SK-N-SH treated with all-trans-retinoic acid at 6 μM for 48 hours (cell line): ENCODE results near the gene TRIM65.

ENCODE experiments used
- ATAC-seq: fragments of 200-7000 bp; cut with Tn5 transposase; 3 replicates; pipeline ENCODE4 v1.9.1; 2020; ENCODE audit warnings: mild to moderate bottlenecking, moderate library complexity
- ARNTL ChIP-seq: fragments of 450-650 bp; formaldehyde crosslinking; IDR thresholded peaks from 2 replicates; pipeline ENCODE4 v1.5.0; 2020; ENCODE audit warnings: low read depth, mild to moderate bottlenecking, moderate library complexity, borderline replicate concordance
- BACH2 ChIP-seq: fragments of 250-450 bp; sonication (Bioruptor Pico); IDR thresholded peaks from 2 replicates; pipeline ENCODE4 v1.9.0; 2021; ENCODE audit warnings: mild to moderate bottlenecking, borderline replicate concordance
- CSDC2 ChIP-seq: fragments of 250-450 bp; sonication (Bioruptor Pico); IDR thresholded peaks from 2 replicates; pipeline ENCODE4 v1.5.0; 2020; ENCODE audit warnings: mild to moderate bottlenecking, moderate library complexity
- ESRRG ChIP-seq: fragments of 250-450 bp; sonication (Bioruptor Pico); IDR thresholded peaks from 2 replicates; pipeline ENCODE4 v1.6.1; 2021; ENCODE audit warnings: mild to moderate bottlenecking
- GLIS3 ChIP-seq: fragments of 250-450 bp; sonication (Bioruptor Pico); IDR thresholded peaks from 2 replicates; pipeline ENCODE4 v1.5.0; 2020; ENCODE audit warnings: mild to moderate bottlenecking, moderate library complexity
- ISL1 ChIP-seq: fragments of 250-450 bp; sonication (Bioruptor Pico); IDR thresholded peaks from 2 replicates; pipeline ENCODE4 v2.1.2; 2022; ENCODE audit warnings: mild to moderate bottlenecking, moderate library complexity
- OSR1 ChIP-seq: fragments of 250-450 bp; sonication (Bioruptor Pico); IDR thresholded peaks from 2 replicates; pipeline ENCODE4 v1.8.0; 2022; ENCODE audit warnings: moderate library complexity, mild to moderate bottlenecking, inconsistent platforms
- PPARA ChIP-seq: fragments of 250-450 bp; sonication (Bioruptor Pico); IDR thresholded peaks from 2 replicates; pipeline ENCODE4 v1.5.0; 2020; ENCODE audit warnings: mild to moderate bottlenecking, borderline replicate concordance
- RARB ChIP-seq: fragments of 250-450 bp; sonication (Bioruptor Pico); IDR thresholded peaks from 2 replicates; pipeline ENCODE4 v1.8.0; 2021; ENCODE audit warnings: mild to moderate bottlenecking, moderate library complexity
- SNAI2 ChIP-seq: fragments of 250-450 bp; sonication (Bioruptor Pico); IDR thresholded peaks from 2 replicates; pipeline ENCODE4 v1.5.0; 2020; ENCODE audit warnings: mild to moderate bottlenecking, moderate library complexity
- TCF4 ChIP-seq: fragments of 250-450 bp; sonication (Bioruptor Pico); IDR thresholded peaks from 2 replicates; pipeline ENCODE4 v1.8.0; 2021; ENCODE audit warnings: mild to moderate bottlenecking, moderate library complexity, borderline replicate concordance
- TOX ChIP-seq: fragments of 250-450 bp; sonication (Bioruptor Pico); IDR thresholded peaks from 2 replicates; pipeline ENCODE4 v1.8.0; 2021; ENCODE audit warnings: mild to moderate bottlenecking, moderate library complexity, borderline replicate concordance
- ZFP3 ChIP-seq: fragments of 250-450 bp; sonication (Bioruptor Pico); IDR thresholded peaks from 2 replicates; pipeline ENCODE4 v1.5.0; 2020; ENCODE audit warnings: mild to moderate bottlenecking, moderate library complexity
- ZFP30 ChIP-seq: fragments of 450-650 bp; formaldehyde crosslinking; IDR thresholded peaks from 2 replicates; pipeline ENCODE4 v1.5.0; 2022; ENCODE audit warnings: mild to moderate bottlenecking, moderate library complexity
- ZNF70 ChIP-seq: fragments of 450-650 bp; formaldehyde crosslinking; IDR thresholded peaks from 2 replicates; pipeline ENCODE4 v1.5.0; 2020; ENCODE audit warnings: mild to moderate bottlenecking, moderate library complexity
- ZNF8 ChIP-seq: fragments of 450-650 bp; formaldehyde crosslinking; IDR thresholded peaks from 2 replicates; pipeline ENCODE4 v1.5.0; 2020; ENCODE audit warnings: mild to moderate bottlenecking, moderate library complexity
- TF ChIP-seq, protein P1 (sequence below): fragments of 250-450 bp; sonication (Bioruptor Pico); IDR thresholded peaks from 2 replicates; pipeline ENCODE4 v1.5.0; 2020; ENCODE audit warnings: mild to moderate bottlenecking, moderate library complexity
- TF ChIP-seq, protein P2 (sequence below): fragments of 250-450 bp; sonication (Bioruptor Pico); IDR thresholded peaks from 2 replicates; pipeline ENCODE4 v1.8.0; 2021; ENCODE audit warnings: low read depth, mild to moderate bottlenecking, moderate library complexity, borderline replicate concordance
- TF ChIP-seq, protein P3 (sequence below): fragments of 250-450 bp; sonication (Bioruptor Pico); IDR thresholded peaks from 2 replicates; pipeline ENCODE4 v1.5.1; 2021; ENCODE audit warnings: mild to moderate bottlenecking, moderate library complexity
- TF ChIP-seq, protein P4 (sequence below): fragments of 250-450 bp; sonication (Bioruptor Pico); IDR thresholded peaks from 2 replicates; pipeline ENCODE4 v1.5.1; 2020; ENCODE audit warnings: low read depth, mild to moderate bottlenecking, moderate library complexity

Gene TRIM65

DNA sequence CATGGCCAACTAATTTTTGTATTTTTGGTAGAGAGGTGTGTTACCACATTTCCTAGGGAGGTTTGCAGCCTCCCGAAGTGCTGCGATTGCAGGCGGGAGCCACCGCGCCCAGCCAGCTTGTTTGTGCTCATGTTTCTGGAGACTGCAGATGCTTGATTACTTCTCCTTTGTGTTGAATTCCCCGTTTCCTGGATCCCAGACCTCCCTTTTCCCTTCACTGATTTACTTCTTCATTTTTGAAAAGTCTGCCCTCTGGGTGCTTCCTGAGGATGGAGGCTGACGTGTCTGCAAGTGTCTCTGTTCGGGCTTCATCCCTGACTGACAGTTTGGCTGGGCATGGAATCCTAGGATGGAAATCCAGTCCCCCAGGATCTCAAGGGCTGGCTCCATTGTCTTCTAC lies 11.3 kb downstream of the TRIM65 start:
- no peak for TF ChIP-seq ESRRG (CRISPR knock-in tag)
- TF ChIP-seq, protein P1, sequence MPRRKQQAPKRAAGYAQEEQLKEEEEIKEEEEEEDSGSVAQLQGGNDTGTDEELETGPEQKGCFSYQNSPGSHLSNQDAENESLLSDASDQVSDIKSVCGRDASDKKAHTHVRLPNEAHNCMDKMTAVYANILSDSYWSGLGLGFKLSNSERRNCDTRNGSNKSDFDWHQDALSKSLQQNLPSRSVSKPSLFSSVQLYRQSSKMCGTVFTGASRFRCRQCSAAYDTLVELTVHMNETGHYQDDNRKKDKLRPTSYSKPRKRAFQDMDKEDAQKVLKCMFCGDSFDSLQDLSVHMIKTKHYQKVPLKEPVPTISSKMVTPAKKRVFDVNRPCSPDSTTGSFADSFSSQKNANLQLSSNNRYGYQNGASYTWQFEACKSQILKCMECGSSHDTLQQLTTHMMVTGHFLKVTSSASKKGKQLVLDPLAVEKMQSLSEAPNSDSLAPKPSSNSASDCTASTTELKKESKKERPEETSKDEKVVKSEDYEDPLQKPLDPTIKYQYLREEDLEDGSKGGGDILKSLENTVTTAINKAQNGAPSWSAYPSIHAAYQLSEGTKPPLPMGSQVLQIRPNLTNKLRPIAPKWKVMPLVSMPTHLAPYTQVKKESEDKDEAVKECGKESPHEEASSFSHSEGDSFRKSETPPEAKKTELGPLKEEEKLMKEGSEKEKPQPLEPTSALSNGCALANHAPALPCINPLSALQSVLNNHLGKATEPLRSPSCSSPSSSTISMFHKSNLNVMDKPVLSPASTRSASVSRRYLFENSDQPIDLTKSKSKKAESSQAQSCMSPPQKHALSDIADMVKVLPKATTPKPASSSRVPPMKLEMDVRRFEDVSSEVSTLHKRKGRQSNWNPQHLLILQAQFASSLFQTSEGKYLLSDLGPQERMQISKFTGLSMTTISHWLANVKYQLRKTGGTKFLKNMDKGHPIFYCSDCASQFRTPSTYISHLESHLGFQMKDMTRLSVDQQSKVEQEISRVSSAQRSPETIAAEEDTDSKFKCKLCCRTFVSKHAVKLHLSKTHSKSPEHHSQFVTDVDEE (CRISPR knock-in tag), result no peak
- no peak for TF ChIP-seq RARB (CRISPR knock-in tag)
- no peak for TF ChIP-seq PPARA (CRISPR knock-in tag)
- TF ChIP-seq, protein P2, sequence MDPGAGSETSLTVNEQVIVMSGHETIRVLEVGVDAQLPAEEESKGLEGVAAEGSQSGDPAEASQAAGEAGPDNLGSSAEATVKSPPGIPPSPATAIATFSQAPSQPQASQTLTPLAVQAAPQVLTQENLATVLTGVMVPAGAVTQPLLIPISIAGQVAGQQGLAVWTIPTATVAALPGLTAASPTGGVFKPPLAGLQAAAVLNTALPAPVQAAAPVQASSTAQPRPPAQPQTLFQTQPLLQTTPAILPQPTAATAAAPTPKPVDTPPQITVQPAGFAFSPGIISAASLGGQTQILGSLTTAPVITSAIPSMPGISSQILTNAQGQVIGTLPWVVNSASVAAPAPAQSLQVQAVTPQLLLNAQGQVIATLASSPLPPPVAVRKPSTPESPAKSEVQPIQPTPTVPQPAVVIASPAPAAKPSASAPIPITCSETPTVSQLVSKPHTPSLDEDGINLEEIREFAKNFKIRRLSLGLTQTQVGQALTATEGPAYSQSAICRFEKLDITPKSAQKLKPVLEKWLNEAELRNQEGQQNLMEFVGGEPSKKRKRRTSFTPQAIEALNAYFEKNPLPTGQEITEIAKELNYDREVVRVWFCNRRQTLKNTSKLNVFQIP (CRISPR knock-in tag), result no peak
- TF ChIP-seq ZFP30 (CRISPR knock-in tag), result no peak
- TF ChIP-seq, protein P3, sequence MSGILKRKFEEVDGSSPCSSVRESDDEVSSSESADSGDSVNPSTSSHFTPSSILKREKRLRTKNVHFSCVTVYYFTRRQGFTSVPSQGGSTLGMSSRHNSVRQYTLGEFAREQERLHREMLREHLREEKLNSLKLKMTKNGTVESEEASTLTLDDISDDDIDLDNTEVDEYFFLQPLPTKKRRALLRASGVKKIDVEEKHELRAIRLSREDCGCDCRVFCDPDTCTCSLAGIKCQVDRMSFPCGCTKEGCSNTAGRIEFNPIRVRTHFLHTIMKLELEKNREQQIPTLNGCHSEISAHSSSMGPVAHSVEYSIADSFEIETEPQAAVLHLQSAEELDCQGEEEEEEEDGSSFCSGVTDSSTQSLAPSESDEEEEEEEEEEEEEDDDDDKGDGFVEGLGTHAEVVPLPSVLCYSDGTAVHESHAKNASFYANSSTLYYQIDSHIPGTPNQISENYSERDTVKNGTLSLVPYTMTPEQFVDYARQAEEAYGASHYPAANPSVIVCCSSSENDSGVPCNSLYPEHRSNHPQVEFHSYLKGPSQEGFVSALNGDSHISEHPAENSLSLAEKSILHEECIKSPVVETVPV (CRISPR knock-in tag), result no peak
- ATAC-seq, result no peak

DNA sequence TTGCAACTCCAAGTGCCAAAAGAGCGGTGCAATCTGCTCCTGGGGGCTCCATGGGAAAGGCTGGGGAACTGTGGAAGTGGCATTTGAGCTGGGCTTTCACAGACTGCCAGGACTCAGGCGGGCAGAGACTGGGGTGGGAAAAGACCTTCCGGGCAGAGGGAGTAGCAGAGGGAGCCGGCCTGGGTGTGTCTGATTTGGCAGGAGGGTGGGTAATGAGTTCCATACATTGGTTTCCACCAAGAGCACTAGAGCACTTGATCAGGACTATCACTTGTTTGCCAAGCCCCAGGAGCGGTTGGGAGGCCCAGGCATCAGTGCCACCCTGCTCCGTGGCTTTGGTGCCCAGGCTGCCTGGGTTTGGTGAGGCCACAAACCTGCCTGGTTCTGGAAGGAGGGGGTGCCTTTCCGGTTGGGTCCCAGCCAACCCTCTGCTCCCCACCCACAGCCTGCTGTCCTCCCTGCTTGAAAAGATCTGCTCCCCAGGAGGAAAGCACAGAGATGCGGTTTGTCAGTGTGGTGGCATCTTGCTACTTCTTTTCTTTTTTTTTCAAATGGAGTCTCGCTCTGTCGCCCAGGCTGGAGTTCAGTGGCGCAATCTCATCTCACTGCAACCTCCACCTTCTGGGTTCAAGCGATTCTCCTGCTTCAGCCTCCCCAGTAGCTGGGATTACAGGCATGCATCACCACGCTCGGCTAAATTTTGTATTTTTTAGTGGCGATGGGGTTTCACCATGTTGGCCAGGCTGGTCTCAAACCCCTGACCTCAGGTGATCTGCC lies 14.9 kb downstream of the TRIM65 start:
- no peak for TF ChIP-seq TOX (CRISPR knock-in tag)
- no peak for TF ChIP-seq PPARA (CRISPR knock-in tag)
- no peak for TF ChIP-seq ARNTL
- no peak for TF ChIP-seq GLIS3 (CRISPR knock-in tag)
- TF ChIP-seq ISL1, result no peak
- no peak for TF ChIP-seq ZNF8 (CRISPR knock-in tag)
- TF ChIP-seq, protein P2 (CRISPR knock-in tag), result no peak
- TF ChIP-seq ZFP3 (CRISPR knock-in tag), result no peak
- TF ChIP-seq, protein P3 (CRISPR knock-in tag), result no peak
- no peak for TF ChIP-seq ESRRG (CRISPR knock-in tag)
- ATAC-seq, result no peak

DNA sequence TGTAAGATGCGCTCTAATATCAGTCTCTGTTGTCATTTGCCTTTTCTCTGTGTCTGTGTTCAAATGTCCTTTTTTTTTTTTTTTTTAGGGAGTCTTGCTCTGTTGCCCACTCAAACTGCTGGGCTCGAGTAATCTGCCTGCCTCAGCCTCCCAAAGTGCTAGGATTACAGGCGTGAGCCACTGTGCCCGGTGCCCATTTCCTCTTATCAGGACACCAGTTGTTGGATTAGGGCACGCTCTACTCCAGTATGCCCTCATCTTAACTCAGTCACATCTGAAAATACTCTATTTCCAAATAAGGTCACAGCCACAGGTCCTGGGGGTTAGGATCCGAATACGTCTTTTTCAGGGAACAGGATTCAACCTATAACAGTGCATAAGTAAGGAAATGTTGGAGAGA lies 16.5 kb downstream of the TRIM65 start:
- no peak for ATAC-seq
- TF ChIP-seq ARNTL (no peak), ZFP3 (CRISPR knock-in tag) (no peak), TCF4 (CRISPR knock-in tag) (no peak), ZNF8 (CRISPR knock-in tag) (no peak), ISL1 (no peak), RARB (CRISPR knock-in tag) (no peak), CSDC2 (CRISPR knock-in tag) (no peak), SNAI2 (CRISPR knock-in tag) (no peak), TOX (CRISPR knock-in tag) (no peak), OSR1 (CRISPR knock-in tag) (no peak), BACH2 (CRISPR knock-in tag) (no peak), ZNF70 (CRISPR knock-in tag) (no peak), ESRRG (CRISPR knock-in tag) (no peak)
- TF ChIP-seq, protein P3 (CRISPR knock-in tag), result no peak
- TF ChIP-seq, protein P1 (CRISPR knock-in tag), result no peak
- TF ChIP-seq, protein P4, sequence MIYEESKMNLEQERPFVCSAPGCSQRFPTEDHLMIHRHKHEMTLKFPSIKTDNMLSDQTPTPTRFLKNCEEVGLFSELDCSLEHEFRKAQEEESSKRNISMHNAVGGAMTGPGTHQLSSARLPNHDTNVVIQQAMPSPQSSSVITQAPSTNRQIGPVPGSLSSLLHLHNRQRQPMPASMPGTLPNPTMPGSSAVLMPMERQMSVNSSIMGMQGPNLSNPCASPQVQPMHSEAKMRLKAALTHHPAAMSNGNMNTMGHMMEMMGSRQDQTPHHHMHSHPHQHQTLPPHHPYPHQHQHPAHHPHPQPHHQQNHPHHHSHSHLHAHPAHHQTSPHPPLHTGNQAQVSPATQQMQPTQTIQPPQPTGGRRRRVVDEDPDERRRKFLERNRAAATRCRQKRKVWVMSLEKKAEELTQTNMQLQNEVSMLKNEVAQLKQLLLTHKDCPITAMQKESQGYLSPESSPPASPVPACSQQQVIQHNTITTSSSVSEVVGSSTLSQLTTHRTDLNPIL (CRISPR knock-in tag), result no peak
